ENCODE data around the gene PPARG. TPM values are rescaled to one million over a fixed set of nuclear protein-coding genes. Genes with fewer than 3 reads are reported as not detected.

The PPARG gene
- total RNA-seq, 2 donors from 2014 or later, result 12.3 to 17.9 TPM

DNA sequence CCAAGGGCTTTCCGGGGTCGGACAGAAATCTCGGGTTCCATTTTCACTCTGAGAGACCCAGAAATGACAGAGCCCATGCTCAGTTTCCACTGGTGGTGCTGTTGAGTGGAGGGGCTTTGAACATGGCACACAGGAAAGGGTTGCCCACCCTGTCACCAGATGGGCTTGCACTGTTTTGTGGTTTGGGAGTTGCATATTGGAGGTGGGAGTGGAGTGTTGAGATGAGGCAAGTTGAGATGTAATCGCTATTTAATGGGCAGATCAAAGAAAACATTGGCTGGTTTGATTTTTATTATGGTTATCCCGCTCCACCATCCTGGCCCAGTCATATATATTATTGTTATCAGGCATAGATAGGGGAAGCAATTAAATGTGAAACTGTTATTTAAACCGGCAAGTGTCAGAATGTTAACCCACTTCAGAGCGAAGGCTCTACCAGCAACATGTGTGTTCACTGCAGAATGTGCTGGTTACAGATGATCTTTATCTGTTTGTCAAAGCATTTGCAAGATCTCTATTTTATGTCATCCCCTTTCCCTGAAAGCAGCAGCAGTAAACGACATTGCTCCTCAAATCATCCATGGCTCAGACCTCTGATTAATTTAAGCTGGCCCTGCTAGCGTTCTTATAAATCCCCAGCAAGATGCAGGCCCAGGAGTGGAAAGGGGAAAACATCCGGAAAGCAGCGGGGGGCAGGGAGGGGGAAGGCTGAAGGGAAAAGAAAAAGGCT is 137.1 kb downstream of the PPARG start:
- Histone ChIP-seq H3K4me1 (peaks cover 0 to 26% of the 10 kb centered on the region in 2 donors), H3K36me3 (no peaks in the 10 kb centered on the region), H3K27me3 (no peaks in the 10 kb centered on the region), H3K27ac (no peak overlapping the region), H3K9me3 (no peaks in the 10 kb centered on the region), H3K4me3 (no peak overlapping the region)
- TF ChIP-seq, protein P1, sequence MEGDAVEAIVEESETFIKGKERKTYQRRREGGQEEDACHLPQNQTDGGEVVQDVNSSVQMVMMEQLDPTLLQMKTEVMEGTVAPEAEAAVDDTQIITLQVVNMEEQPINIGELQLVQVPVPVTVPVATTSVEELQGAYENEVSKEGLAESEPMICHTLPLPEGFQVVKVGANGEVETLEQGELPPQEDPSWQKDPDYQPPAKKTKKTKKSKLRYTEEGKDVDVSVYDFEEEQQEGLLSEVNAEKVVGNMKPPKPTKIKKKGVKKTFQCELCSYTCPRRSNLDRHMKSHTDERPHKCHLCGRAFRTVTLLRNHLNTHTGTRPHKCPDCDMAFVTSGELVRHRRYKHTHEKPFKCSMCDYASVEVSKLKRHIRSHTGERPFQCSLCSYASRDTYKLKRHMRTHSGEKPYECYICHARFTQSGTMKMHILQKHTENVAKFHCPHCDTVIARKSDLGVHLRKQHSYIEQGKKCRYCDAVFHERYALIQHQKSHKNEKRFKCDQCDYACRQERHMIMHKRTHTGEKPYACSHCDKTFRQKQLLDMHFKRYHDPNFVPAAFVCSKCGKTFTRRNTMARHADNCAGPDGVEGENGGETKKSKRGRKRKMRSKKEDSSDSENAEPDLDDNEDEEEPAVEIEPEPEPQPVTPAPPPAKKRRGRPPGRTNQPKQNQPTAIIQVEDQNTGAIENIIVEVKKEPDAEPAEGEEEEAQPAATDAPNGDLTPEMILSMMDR (IDR thresholded peaks at IDR 0.05), result no peak
- no peak for DNase-seq (ENCODE audit: low spot score)

DNA sequence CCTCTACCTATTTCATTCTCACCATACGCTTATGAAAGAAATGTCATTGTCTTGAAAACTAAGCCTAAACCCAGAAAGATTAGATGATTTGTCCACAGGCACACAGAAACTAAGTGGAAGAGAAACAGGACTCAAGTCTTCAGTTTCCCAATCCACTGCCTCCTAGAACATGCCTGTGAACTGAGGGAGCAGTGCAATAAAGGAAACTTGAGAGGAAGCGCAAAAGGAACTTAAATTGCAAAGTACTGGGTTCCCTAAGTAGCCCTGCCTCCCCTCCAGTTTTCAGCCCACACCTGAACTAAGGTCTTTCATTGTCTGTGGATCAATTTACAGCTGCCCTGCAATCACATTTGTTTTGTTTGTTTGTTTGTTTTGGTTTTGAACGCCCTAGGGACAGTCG is 138.7 kb downstream of the PPARG start:
- Histone ChIP-seq H3K9me3 (no peaks in the 10 kb centered on the region), H3K4me1 (peaks cover 0 to 26% of the 10 kb centered on the region in 2 donors), H3K4me3 (no peak overlapping the region), H3K36me3 (no peaks in the 10 kb centered on the region), H3K27ac (no peak overlapping the region), H3K27me3 (no peaks in the 10 kb centered on the region)
- no peak for DNase-seq (ENCODE audit: low spot score)
- TF ChIP-seq, protein P1 (IDR thresholded peaks at IDR 0.05), result no peak

DNA sequence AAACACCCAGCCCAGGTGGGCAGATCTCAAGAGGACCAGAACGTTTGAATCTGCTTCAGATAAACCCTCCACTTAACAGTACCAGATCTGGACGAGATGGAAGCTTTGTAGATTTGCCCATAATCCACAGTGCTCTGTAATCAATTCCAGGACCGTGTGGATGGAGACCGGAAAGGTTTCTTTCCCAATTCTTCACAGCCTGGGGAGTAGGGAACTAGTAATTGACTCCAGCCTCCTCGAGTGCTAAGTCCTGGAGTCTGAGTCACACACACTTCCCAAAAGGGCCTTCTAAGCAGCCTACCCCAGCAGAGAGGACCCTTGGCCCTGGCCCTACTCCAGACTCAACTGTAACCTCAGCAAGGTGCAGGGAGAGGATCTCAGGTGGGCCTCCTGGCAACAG is 139.3 kb downstream of the PPARG start:
- H3K27me3 ChIP-seq, result no peaks in the 10 kb centered on the region
- H3K4me3 ChIP-seq, result no peak overlapping the region
- TF ChIP-seq, protein P1 (IDR thresholded peaks at IDR 0.05), result no peak
- H3K27ac ChIP-seq, result no peak overlapping the region
- no peaks in the 10 kb centered on the region for H3K36me3 ChIP-seq
- peaks cover 0 to 22% of the 10 kb centered on the region in 2 donors for H3K4me1 ChIP-seq
- no peaks in the 10 kb centered on the region for H3K9me3 ChIP-seq
- DNase-seq (ENCODE audit: low spot score), result no peak

DNA sequence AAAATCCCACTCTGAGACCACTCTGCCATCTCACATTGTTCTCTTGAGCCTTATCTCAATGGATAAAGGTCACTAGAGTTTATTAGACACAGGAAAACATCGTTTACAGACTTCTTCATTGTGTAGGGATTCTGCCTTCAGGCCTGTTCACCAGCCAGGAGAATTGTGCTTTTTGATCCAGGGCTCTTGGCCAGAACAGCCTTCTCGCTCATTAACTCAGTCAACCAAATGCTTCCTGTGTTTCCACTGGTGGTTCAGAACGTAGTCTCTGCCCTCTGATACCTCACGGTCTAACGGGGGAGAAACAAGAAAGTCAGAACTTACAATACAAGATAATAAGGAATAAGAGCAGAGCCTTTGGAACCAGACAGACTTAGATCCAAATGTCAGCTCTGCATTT is 141.2 kb downstream of the PPARG start:
- Histone ChIP-seq H3K9me3 (no peaks in the 10 kb centered on the region), H3K4me3 (no peak overlapping the region), H3K36me3 (peaks cover 6% of the 10 kb centered on the region), H3K27ac (no peak overlapping the region), H3K4me1 (peaks cover 0 to 3% of the 10 kb centered on the region in 2 donors), H3K27me3 (no peaks in the 10 kb centered on the region)
- DNase-seq (ENCODE audit: low spot score), result no peak
- TF ChIP-seq, protein P1 (IDR thresholded peaks at IDR 0.05), result no peak

DNA sequence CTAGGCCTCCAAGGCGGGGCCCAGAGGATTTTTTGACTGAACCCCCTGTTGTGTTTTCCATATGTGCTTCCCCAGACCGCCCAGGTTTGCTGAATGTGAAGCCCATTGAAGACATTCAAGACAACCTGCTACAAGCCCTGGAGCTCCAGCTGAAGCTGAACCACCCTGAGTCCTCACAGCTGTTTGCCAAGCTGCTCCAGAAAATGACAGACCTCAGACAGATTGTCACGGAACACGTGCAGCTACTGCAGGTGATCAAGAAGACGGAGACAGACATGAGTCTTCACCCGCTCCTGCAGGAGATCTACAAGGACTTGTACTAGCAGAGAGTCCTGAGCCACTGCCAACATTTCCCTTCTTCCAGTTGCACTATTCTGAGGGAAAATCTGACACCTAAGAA is 145.0 kb downstream of the PPARG start:
- peaks cover 0 to 5% of the 10 kb centered on the region in 2 donors for H3K4me1 ChIP-seq
- no peak overlapping the region for H3K27ac ChIP-seq
- no peaks in the 10 kb centered on the region for H3K9me3 ChIP-seq
- H3K4me3 ChIP-seq, result no peak overlapping the region
- TF ChIP-seq, protein P1 (IDR thresholded peaks at IDR 0.05), result no peak
- DNase-seq (ENCODE audit: low spot score), result no peak
- no peaks in the 10 kb centered on the region for H3K27me3 ChIP-seq
- H3K36me3 ChIP-seq, result peaks cover 6% of the 10 kb centered on the region

All from right atrium auricular region (tissue), 2 donors.